MCF 10A (cell line): ENCODE results near the gene CT45A6. TPM values are rescaled to one million over a fixed set of nuclear protein-coding genes. Genes with fewer than 3 reads are reported as not detected.
"Not testable (repeated sequence)": the region's sequence is repeated elsewhere in the genome, so short reads cannot be mapped to it uniquely, and the experiment has no call there.

Experiments
- Bru-seq: library from RNA; stranded (reverse); fragments of 400-500 nt; gene quantifications from one replicate; lab custom pipeline; 2021; lab: Mats Ljungman, UMichigan
- BruChase-seq, 2 experiments: library from RNA; stranded (reverse); fragments of 400-500 nt; gene quantifications; one replicate each; lab custom pipeline; 2021; lab: Mats Ljungman, UMichigan
- BruUV-seq: library from RNA; stranded (reverse); fragments of 400-500 nt; replicated peaks from 2 replicates; lab custom pipeline; 2021; lab: Mats Ljungman, UMichigan
- CTCF ChIA-PET: fragments of 300-600 bp; sonication (Branson Sonifier 250); formaldehyde crosslinking; extraction: SDS; loops from one replicate; lab custom pipeline; 2021; ENCODE audit warnings: antibody characterized with exemption, inconsistent platforms; lab: Yijun Ruan, JAX
- POLR2A ChIA-PET: fragments of 300-600, 350-650 bp; sonication (Branson Sonifier 250); formaldehyde crosslinking; extraction: SDS; loops from one replicate; lab custom pipeline; 2020; ENCODE audit warnings: antibody characterized with exemption, inconsistent platforms; lab: Yijun Ruan, JAX
- DNase-seq: peaks from one replicate; pipeline ENCODE4 v3.0.0-alpha.2; 2018; ENCODE audit not compliant: unreplicated experiment
- H3K27ac Mint-ChIP-seq: one replicate; pipeline ENCODE4 v1.8.0; 2022; ENCODE audit warnings: mild to moderate bottlenecking, low read depth, mixed read lengths; ENCODE audit not compliant: unreplicated experiment
- H3K27me3 Mint-ChIP-seq: one replicate; pipeline ENCODE4 v1.8.0; 2022; ENCODE audit warnings: mixed read lengths; ENCODE audit not compliant: insufficient read depth, unreplicated experiment
- H3K36me3 Mint-ChIP-seq: one replicate; pipeline ENCODE4 v1.8.0; 2022; ENCODE audit warnings: mild to moderate bottlenecking, moderate library complexity, mixed read lengths; ENCODE audit not compliant: insufficient read depth, unreplicated experiment
- H3K4me1 Mint-ChIP-seq: one replicate; pipeline ENCODE4 v1.8.0; 2022; ENCODE audit warnings: mixed read lengths; ENCODE audit not compliant: insufficient read depth, unreplicated experiment
- H3K4me3 Mint-ChIP-seq: one replicate; pipeline ENCODE4 v1.8.0; 2022; ENCODE audit warnings: mild to moderate bottlenecking, moderate library complexity, mixed read lengths; ENCODE audit not compliant: unreplicated experiment
- H3K9me3 Mint-ChIP-seq: one replicate; pipeline ENCODE4 v1.8.0; 2022; ENCODE audit warnings: mixed read lengths; ENCODE audit not compliant: unreplicated experiment
- intact Hi-C: fragments of 100-400 bp; cut with micrococcal nuclease; formaldehyde crosslinking; loops from 2 replicates; pipeline ENCODE4 v1.14.1; 2022
- long read RNA-seq: library from polyadenylated mRNA; stranded (forward); transcript quantifications from one replicate; pipeline ENCODE4 v2.0.0, GENCODE V29; 2022
- total RNA-seq: library from RNA; stranded (reverse); gene quantifications from 2 replicates; pipeline ENCODE4 v1.2.3, GENCODE V29; 2022

Gene CT45A6, protein sequence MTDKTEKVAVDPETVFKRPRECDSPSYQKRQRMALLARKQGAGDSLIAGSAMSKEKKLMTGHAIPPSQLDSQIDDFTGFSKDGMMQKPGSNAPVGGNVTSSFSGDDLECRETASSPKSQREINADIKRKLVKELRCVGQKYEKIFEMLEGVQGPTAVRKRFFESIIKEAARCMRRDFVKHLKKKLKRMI
- total RNA-seq (not detected in 2 replicates), Bru-seq, nascent RNA (not detected), BruChase-seq, experiment 1, labeled RNA remaining after a 6-hour chase (not detected), BruChase-seq, experiment 2, labeled RNA remaining after a 2-hour chase (not detected)
- long read RNA-seq: 0 reads

DNA sequence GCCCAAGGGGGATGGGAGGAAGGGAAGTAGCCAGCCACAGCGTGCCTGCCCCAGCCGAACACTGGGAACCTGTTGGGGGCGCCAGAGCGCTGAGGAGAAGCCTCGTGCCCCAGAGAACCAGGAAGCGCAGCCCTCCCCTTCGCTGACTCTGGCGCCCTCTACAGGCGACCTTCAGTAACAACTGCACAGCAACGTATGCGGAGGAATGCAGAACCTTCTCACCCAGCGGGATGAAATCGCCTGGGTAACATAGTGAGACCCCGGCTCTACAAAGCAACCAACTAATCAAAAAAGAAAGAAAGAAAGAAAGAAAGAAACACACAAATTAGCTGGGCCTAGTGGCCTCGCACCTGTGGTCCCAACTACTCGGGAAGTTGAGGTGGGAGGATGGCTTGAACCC, at the start of gene CT45A6:
Gene CT45A6 (minus strand): TSS at position 101 of the 400 bp plus-strand sequence. CDS start 3,794 bp downstream, outside the sequence.
- CTCF ChIA-PET, H3K4me1 Mint-ChIP-seq, POLR2A ChIA-PET, H3K9me3 Mint-ChIP-seq, H3K4me3 Mint-ChIP-seq, H3K27ac Mint-ChIP-seq, DNase-seq, intact Hi-C loops, H3K36me3 Mint-ChIP-seq, BruUV-seq, H3K27me3 Mint-ChIP-seq: not testable (repeated sequence)

DNA sequence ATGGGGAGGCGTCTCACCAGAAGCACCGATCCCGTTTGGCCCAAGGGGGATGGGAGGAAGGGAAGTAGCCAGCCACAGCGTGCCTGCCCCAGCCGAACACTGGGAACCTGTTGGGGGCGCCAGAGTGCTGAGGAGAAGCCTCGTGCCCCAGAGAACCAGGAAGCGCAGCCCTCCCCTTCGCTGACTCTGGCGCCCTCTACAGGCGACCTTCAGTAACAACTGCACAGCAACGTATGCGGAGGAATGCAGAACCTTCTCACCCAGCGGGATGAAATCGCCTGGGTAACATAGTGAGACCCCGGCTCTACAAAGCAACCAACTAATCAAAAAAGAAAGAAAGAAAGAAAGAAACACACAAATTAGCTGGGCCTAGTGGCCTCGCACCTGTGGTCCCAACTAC, 34.6 kb upstream of the CT45A6 start, which contains the start of gene CT45A7:
Gene CT45A7 (minus strand): TSS at position 101 of the 400 bp plus-strand sequence. CDS start 3,747 bp downstream, outside the sequence.
- BruUV-seq, H3K27me3 Mint-ChIP-seq, intact Hi-C loops, H3K4me3 Mint-ChIP-seq, H3K36me3 Mint-ChIP-seq, CTCF ChIA-PET, H3K27ac Mint-ChIP-seq, DNase-seq, H3K9me3 Mint-ChIP-seq, H3K4me1 Mint-ChIP-seq, POLR2A ChIA-PET: not testable (repeated sequence)

DNA sequence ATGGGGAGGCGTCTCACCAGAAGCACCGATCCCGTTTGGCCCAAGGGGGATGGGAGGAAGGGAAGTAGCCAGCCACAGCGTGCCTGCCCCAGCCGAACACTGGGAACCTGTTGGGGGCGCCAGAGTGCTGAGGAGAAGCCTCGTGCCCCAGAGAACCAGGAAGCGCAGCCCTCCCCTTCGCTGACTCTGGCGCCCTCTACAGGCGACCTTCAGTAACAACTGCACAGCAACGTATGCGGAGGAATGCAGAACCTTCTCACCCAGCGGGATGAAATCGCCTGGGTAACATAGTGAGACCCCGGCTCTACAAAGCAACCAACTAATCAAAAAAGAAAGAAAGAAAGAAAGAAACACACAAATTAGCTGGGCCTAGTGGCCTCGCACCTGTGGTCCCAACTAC, 17.3 kb upstream of the CT45A6 start, which contains the start of gene CT45A2:
Gene CT45A2 (minus strand): TSS at position 101 of the 400 bp plus-strand sequence. CDS start 3,747 bp downstream, outside the sequence.
- intact Hi-C loops, H3K4me3 Mint-ChIP-seq, CTCF ChIA-PET, H3K27ac Mint-ChIP-seq, H3K4me1 Mint-ChIP-seq, DNase-seq, BruUV-seq, H3K27me3 Mint-ChIP-seq, H3K9me3 Mint-ChIP-seq, POLR2A ChIA-PET, H3K36me3 Mint-ChIP-seq: not testable (repeated sequence)

DNA sequence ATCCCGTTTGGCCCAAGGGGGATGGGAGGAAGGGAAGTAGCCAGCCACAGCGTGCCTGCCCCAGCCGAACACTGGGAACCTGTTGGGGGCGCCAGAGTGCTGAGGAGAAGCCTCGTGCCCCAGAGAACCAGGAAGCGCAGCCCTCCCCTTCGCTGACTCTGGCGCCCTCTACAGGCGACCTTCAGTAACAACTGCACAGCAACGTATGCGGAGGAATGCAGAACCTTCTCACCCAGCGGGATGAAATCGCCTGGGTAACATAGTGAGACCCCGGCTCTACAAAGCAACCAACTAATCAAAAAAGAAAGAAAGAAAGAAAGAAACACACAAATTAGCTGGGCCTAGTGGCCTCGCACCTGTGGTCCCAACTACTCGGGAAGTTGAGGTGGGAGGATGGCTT, 17.2 kb downstream of the CT45A6 start, which contains the start of gene CT45A5:
Gene CT45A5 (minus strand): TSS at position 101 of the 400 bp plus-strand sequence. CDS start 3,774 bp downstream, outside the sequence.
- H3K27me3 Mint-ChIP-seq, BruUV-seq, H3K4me3 Mint-ChIP-seq, CTCF ChIA-PET, H3K27ac Mint-ChIP-seq, POLR2A ChIA-PET, DNase-seq, H3K9me3 Mint-ChIP-seq, intact Hi-C loops, H3K4me1 Mint-ChIP-seq, H3K36me3 Mint-ChIP-seq: not testable (repeated sequence)

DNA sequence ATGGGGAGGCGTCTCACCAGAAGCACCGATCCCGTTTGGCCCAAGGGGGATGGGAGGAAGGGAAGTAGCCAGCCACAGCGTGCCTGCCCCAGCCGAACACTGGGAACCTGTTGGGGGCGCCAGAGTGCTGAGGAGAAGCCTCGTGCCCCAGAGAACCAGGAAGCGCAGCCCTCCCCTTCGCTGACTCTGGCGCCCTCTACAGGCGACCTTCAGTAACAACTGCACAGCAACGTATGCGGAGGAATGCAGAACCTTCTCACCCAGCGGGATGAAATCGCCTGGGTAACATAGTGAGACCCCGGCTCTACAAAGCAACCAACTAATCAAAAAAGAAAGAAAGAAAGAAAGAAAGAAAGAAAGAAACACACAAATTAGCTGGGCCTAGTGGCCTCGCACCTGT, 34.5 kb downstream of the CT45A6 start, which contains the start of gene CT45A3:
Gene CT45A3 (minus strand): TSS at position 101 of the 400 bp plus-strand sequence. CDS start 3,747 bp downstream, outside the sequence.
- BruUV-seq, POLR2A ChIA-PET, H3K36me3 Mint-ChIP-seq, H3K27me3 Mint-ChIP-seq, H3K4me1 Mint-ChIP-seq, H3K9me3 Mint-ChIP-seq, intact Hi-C loops, H3K27ac Mint-ChIP-seq, CTCF ChIA-PET, DNase-seq, H3K4me3 Mint-ChIP-seq: not testable (repeated sequence)

DNA sequence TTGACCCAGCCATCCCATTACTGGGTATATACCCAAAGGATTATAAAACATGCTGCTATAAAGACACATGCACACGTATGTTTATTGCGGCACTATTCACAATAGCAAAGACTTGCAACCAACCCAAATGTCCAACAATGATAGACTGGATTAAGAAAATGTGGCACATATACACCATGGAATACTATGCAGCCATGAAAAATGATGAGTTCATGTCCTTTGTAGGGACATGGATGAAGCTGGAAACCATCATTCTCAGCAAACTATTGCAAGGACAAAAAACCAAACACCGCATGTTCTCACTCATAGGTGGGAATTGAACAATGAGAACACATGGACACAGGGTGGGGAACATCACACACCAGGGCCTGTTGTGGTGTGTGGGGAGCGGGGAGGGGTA, 57.8 kb downstream of the CT45A6 start:
- peaks cover 10% of the 10 kb centered on the region for H3K27me3 Mint-ChIP-seq
- H3K27ac Mint-ChIP-seq, H3K4me1 Mint-ChIP-seq, POLR2A ChIA-PET, BruUV-seq, H3K36me3 Mint-ChIP-seq, H3K9me3 Mint-ChIP-seq, intact Hi-C loops, H3K4me3 Mint-ChIP-seq, CTCF ChIA-PET, DNase-seq: not testable (repeated sequence)

Other genes starting within 250 kb of the CT45A6 start
- not detected in 2 replicates for gene CT45A1, start 89.1 kb downstream of the CT45A6 start, total RNA-seq
- not detected in 2 replicates for gene CT45A3, start 34.6 kb downstream of the CT45A6 start, total RNA-seq
- not detected in 2 replicates for gene CT45A5, start 17.3 kb downstream of the CT45A6 start, total RNA-seq
- not detected in 2 replicates for gene CT45A2, start 17.2 kb upstream of the CT45A6 start, total RNA-seq
- gene CT45A7, start 34.5 kb upstream of the CT45A6 start, total RNA-seq: not detected in 2 replicates
- gene CT45A8, start 51.8 kb upstream of the CT45A6 start, total RNA-seq: not detected in 2 replicates
- not detected in 2 replicates for gene CT45A9, start 69.0 kb upstream of the CT45A6 start, total RNA-seq
- not detected in 2 replicates for gene CT45A10, start 90.7 kb upstream of the CT45A6 start, total RNA-seq
- not detected in 2 replicates for gene SAGE1, start 90.9 kb upstream of the CT45A6 start, total RNA-seq
- 24.1 and 27.7 TPM in 2 replicates for gene MMGT1, start 171.2 kb upstream of the CT45A6 start, total RNA-seq
- 8.1 and 10.7 TPM in 2 replicates for gene SLC9A6, start 182.6 kb upstream of the CT45A6 start, total RNA-seq